NCI-H460 (cell line): ENCODE data around the gene TRERF1. TPM values are rescaled to one million over a fixed set of nuclear protein-coding genes. Genes with fewer than 3 reads are reported as not detected.
A peak's percentile ranks its signal among the peaks of the same experiment; 100 is the strongest.
"Not testable (repeated sequence)": the region's sequence is repeated elsewhere in the genome, so short reads cannot be mapped to it uniquely, and the experiment has no call there.

Experiments
- DNase-seq: peaks from one replicate; pipeline ENCODE4 v3.0.0-alpha.2; 2016; ENCODE audit warnings: low read depth; ENCODE audit errors: extremely low read depth
- total RNA-seq: library from RNA; depleted of rRNA; stranded (reverse); fragments of >200 nt; shearing (Covaris generic); gene quantifications from 2 replicates; pipeline ENCODE4 v1.2.3, GENCODE V29; 2014

Gene TRERF1
- total RNA-seq, 1 experiment from 2014 or later, result 2.1 TPM

GRCh38 chr6:42230345-42231321 lies 221.1 kb downstream of the TRERF1 start:
- DNase-seq, result no peak

- DNase-seq, result no peak
Observed at GRCh38 chr6:42229506-42230119, 222.1 kb downstream of the TRERF1 start.

- no peak for DNase-seq
Observed at GRCh38 chr6:42228305-42228704, 223.4 kb downstream of the TRERF1 start.

DNA sequence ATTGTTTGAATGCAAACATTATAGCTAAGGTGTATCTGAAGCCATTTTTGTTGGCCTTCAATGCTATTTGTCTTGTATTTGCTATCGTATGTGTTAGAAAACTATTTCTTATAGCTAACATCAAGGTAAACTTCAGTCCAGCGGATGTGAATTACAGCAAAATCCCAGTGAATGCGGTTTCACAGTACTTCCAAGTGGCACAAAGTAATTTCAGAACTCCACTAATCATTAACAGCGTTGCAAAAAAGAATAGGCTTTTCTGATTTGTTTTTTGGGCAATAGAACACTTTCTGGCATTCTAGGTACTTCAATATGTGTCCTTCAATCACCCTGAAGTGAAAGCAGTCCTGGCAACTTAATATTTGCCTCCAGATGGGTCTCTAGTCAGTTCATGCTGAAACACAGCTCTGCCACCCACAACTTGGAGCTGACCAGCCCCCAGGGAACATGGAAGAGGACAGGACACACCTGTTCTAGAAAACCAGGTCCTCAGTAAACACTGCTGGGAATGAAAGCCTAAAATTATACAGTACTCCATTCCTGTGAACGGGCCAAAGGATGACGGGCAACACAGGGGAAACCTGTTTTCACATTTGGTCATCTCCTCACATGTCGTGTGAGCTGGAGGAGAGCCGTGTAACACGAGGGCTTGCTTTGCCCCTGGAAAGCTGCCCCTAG lies 224.4 kb downstream of the TRERF1 start:
- DNase-seq, result no peak

DNA sequence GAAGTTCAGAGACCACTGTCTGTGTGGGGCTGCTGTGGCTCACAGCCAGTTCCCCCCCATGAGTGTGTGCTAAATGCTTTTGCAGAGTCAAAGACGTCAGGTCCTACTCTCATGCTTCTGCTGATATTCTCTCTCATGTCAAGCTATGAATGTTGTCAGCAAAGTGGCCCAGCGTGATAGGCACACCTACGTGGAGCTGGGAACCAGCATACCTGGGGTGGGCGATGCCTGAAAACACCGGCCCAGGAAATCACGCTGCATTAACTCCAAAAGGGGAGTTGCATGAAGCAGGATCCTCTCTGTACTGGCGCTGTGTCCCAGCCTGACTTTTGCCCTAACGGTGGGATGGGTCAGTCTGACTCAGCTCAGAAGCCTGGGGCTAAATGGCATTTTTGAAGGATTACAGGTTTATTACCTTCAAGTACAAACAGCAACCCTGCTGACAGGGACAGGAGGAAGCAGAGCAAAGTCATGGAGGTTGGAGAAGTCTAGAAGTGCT lies 225.0 kb downstream of the TRERF1 start:
- DNase-seq, result peak; percentile 22

DNA sequence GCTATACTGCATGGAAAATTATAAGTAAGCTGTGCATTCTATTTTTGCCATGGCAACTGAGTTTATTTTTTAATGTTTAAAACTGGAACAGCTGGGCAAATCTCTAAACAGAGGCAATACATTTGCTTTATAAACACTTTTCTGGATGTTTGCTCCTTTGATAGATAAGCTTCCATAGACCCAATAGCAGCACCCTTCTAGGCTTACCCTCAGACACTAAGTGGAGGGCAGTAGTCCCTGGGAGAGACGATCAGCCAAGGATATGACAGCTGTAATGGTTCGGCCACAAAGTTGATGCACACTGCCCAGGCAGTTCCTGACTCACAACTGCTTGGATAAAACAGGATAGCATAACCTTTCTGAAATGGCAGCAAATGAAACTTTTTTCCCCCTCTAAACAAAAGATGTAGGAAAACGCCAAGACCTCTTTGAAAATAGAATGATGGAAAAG lies 225.5 kb downstream of the TRERF1 start:
- no peak for DNase-seq

- DNase-seq, result no peak
Observed at GRCh38 chr6:42225419-42225818, 226.3 kb downstream of the TRERF1 start.

DNA sequence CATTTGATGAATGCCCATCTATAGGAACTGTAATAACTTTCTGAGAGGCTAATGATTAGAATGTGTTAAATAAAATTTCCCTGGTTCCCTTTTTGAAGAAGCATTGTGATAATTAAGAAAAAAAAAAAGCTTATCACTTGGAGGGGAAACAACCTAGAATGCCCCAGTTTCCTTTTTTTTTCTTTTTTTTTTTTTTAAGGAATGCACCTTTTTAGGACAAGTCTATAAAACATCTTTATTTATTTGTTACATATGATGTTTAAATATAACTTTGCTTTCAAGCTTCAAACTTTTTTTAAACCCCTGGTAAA lies 226.7 kb downstream of the TRERF1 start:
- no peak for DNase-seq

GRCh38 chr6:42224222-42225028 lies 227.3 kb downstream of the TRERF1 start:
- peak; percentile 85 for DNase-seq

- DNase-seq, result no peak
Observed at GRCh38 chr6:42222448-42222847, 229.3 kb downstream of the TRERF1 start.

DNA sequence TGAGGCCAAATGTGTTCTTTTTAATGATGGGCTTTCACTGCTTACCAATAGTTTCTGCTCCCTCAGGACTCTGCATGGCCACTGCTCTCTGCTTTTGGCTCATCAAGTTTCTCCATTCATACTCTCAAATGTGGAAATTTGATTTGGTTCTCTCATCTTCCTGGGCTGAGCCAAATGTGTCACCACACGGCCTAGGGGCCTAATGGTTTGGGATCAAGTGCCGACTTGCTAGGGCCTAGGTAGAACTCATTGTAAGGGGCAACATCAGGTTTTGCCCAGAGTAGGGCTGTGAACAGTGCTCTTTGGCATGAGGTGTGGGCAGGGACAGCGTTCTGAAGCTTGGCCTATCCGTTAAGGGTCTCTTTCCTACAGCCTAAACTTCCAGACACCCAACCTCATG lies 230.2 kb downstream of the TRERF1 start:
- no peak for DNase-seq

GRCh38 chr6:42220807-42221206 lies 230.9 kb downstream of the TRERF1 start:
- DNase-seq, result no peak

- DNase-seq, result peak; percentile 91
Observed at GRCh38 chr6:42217519-42218367, 234.0 kb downstream of the TRERF1 start, which contains the start of gene MRPS10. TSS of gene MRPS10 (minus strand) at chr6:42217861. CDS start at chr6:42217849, 12 bp downstream.

- no peak for DNase-seq
Observed at GRCh38 chr6:42217157-42217518, 234.6 kb downstream of the TRERF1 start.

GRCh38 chr6:42216495-42216894 lies 235.2 kb downstream of the TRERF1 start:
- not testable (repeated sequence) for DNase-seq

- no peak for DNase-seq
Observed at GRCh38 chr6:42212442-42212841, 239.3 kb downstream of the TRERF1 start.

DNA sequence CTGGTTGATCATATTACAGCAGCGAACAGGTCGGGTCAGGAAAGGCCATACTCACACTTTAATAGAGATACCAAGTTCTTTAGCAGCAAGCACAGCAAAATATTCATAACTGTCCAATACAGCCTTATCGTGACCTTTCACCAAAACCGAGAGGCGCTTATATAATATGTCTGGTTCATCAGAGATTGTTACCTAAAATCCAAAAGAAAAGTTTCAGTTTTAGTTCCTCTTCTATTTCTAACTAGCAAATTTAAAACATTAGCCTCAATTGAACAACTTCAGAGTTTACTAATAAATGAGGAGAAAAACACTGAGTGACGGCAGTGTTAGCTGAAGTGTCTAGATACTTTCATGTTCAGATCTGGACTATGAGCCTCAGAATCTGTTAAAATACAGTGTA lies 240.0 kb downstream of the TRERF1 start:
- DNase-seq, result no peak

GRCh38 chr6:42210551-42210950 lies 241.2 kb downstream of the TRERF1 start:
- DNase-seq, result no peak

DNA sequence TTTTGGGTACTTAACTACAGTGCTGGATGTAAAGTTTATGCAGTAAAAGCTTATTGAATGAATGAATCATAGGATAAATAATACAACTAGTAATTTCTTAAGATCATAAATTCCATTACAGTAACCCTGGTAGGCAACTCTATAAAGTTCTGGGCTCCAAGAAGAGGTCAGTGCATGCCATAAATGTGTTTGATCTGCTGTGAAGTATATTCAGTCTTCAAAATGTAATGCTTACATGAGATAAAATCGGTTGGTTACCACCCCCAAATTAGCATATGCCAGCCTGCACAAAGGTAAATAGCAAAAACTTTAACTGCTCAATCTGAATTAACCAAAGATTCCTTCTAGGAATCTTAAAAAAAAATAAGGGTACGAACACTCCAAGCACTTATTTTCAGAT lies 244.2 kb downstream of the TRERF1 start:
- not testable (repeated sequence) for DNase-seq
